Measurements from ENCODE around the gene ZNF462.
"Not testable (repeated sequence)": the region's sequence is repeated elsewhere in the genome, so short reads cannot be mapped to it uniquely, and the experiment has no call there.

ZNF462 gene

DNA sequence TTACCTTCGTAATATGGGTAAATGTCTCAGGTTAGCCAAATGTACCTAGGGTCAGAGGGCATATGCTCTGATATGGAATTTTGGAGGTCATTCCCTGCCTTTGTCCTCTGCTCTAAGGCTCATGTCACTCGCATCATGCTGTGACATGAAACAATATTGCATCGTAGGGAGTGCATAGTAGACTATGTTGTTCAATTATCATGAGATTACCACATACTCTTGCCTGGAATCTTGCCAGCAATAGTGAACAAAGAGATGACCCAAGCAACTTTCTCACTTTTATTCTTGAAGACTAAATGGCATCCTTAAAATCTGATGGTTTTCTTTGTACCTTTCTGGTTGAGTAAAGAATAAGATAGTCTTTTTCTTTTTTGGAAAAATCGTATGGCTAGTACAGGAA lies 27.6 kb downstream of the ZNF462 start:
- no peak for DNase-seq

DNA sequence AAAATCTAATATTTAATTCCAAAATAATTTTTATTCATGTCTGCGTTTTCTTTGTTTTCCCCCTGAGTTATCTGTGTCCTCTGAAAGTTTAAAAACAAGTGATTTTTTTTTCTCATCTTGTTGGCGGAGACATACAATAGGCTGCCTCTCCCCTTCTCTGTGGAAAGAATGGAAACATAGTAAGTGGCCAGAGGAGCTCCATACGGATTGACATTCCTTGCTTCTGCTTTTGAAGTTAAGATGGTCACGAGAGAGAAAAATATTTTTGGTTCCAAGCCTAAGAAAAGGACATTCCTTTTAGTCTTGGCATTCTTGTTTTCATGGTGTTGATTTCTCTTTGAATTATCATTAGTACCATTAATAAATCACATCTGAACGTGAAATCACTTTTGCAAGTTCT lies 28.3 kb downstream of the ZNF462 start:
- no peak for DNase-seq

GRCh38 chr9:106892632-106893031 lies 29.7 kb downstream of the ZNF462 start:
- no peak for DNase-seq

DNA sequence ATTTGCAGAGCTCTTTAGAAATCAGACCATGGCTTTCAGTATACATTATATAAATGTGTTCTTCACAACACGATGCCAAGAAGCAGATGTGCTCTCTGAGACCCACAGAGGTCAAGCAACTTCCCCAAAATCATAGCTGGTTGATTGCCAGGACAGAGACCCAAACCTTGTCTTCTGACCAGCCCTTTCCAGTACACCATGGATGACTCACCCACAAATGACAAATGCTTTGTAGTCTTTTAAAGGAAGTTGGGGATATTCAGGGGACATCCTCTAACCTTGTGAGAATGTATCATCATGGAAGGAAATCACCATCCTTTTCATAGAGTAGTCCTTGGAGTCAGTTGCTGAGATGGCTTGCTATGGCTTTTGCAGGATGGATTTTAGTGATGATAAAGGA lies 30.1 kb downstream of the ZNF462 start:
- no peak for DNase-seq

GRCh38 chr9:106896695-106897094 lies 33.7 kb downstream of the ZNF462 start:
- no peak for DNase-seq

DNA sequence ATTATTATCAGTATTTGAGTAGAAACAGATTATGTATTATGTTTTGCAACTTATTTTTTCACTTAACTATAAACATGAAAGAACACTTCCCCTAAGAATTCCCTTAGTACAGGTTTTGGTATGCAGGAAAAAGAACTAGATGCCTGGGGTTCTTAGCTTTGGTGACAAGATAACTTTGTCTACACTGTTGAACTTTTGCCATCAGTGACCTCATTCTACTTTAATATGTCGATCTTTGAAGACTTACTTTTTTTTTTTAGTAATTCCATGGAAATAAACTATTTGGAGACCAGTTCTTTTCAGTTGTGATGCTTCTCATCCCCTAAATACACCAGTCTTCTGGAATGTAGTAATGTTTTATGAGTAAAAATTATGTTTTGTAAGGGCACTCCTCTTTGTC lies 34.3 kb downstream of the ZNF462 start:
- DNase-seq, result no peak

- DNase-seq, result no peak
Observed at GRCh38 chr9:106897751-106898150, 34.8 kb downstream of the ZNF462 start.

DNA sequence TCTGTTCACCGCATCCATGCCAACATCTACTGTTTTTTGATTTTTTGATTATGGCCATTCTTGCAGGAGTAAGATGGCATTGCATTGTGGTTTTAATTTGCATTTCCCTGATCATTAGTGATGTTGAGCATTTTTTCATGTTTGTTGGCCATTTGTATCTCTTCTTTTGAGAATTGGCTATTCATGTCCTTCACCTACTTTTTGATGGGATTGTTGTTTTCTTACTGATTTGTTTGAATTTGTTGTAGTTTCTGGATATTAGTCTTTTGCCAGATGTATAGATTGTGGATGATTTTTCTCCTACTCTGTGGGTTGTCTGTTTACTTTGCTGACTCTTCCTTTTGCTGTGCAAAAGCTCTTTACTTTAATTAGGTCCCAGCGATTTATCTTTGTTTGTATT lies 37.6 kb downstream of the ZNF462 start:
- DNase-seq, result not testable (repeated sequence)

DNA sequence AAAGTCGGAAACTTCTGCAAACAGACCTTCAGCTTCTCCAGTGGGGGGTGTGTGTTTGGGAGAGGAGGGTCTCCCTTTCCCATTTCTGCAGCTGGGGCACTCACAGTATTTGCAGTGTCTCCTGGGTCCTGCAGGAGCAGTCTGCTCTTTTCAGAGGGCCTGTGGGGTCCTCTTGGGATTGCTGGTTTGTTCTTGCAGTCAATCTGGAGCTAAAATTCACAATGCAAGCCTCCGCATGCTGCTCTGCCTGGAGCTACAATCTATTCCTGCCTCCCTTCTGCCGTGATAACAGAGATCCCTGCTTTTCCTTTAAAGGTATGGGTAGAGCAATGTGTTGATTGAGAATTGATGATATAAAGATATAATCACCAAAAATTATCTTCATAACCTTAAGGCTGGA lies 43.2 kb downstream of the ZNF462 start:
- DNase-seq, result no peak

DNA sequence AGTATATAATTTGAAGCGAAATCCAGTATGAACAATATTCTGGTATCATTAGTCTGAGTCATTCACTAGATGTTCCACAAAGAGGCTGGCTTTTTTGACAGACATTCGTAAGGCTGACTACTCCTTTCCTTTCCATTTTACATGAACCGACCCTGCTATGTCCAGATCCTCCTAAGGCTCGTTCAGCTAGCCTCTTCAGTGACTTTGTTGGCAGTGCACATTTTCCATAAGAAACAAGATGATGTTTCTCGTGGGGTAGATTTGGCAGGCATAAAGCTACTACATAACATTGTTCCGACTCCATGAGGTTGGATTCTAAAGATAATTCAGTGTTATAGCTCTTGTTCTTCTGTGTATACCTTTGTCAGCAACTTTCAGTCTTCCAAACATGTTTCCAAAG lies 49.0 kb downstream of the ZNF462 start:
- DNase-seq, result no peak

- no peak for DNase-seq
Observed at GRCh38 chr9:106913276-106913675, 50.3 kb downstream of the ZNF462 start.

DNA sequence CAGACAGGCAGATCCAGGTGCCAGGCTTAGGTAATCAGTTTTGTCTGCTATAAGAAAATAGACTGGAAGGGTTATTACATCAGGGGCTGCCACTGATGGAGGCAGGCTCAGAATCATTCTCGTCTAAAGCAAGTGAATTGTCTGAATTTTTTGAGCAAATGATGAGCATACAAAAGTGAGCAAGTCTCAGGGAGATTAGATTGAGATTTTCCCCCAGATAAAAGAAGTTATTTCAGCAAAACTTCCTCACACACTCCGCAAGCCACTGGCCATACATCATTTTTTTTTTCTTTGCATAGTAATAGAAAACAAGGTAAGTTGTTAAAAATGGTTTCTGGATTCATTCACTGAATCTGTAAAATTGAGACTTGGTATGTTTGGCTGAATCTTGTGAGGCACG lies 52.9 kb downstream of the ZNF462 start:
- DNase-seq, result no peak

GRCh38 chr9:106916466-106917235 lies 53.7 kb downstream of the ZNF462 start:
- DNase-seq, result no peak

DNA sequence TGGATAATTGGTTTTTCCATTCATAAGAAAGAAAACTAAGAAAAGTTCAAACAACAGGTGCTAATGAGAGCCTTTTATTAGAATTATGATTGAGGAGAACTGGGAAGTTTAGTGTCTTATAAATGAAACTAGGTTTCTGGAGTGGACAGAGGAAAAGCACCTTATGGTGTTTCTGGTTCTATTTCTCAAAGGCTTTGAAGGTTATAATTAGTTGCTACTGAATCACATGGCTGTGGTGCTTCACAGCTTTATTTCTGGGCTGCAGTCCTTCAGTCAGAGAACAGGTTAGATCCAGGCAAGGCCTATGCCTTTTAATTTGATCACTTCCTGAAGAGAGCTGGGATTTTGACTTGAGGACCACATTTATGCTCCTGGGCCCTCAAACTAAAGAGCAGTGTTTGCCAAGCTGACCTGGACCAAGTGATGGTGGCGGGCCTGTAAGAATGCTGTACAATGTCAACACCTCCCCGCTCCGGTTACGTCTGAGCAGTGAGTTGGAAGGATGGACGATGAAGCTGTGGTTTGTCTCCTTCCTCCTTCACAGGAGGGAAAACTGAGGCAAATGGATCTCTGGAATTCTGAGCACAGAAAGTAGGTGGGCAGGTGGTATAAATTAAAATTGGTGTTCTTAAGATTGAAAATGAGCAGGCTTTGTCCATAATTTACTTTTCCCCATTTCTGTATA lies 56.0 kb downstream of the ZNF462 start:
- no peak for DNase-seq

- DNase-seq, result no peak
Observed at GRCh38 chr9:106920091-106920490, 57.1 kb downstream of the ZNF462 start.

DNA sequence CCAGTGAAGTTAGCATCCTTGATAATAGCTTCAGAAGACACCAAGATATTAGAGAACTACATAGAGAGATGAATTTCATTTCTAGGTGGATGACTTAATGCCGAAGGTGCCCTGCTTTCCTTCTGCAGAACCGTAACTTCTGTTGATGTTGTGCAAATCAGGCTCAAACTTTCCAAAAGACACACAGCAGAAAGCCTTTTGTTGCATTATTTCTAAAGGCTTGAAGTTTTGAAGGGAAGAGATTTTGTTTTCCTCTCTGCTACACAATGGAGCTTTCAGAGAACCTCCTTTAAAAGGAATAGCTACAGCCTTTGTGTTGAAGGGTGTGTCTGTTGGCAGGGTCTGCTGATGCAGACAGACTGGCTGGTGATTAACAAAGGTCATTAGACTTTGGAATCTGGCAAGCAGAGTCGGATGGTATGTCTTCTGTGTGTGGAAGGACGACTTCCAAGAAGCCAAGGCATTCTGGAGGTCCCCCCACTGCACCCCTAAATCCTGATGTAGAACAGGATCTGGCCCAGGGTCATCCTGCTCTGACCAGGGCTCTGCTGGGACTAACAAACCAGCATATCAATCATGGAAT lies 57.8 kb downstream of the ZNF462 start:
- DNase-seq, result no peak

GRCh38 chr9:106921341-106921899 lies 58.5 kb downstream of the ZNF462 start:
- no peak for DNase-seq

- no peak for DNase-seq
Observed at GRCh38 chr9:106922026-106922425, 59.1 kb downstream of the ZNF462 start.

- no peak for DNase-seq
Observed at GRCh38 chr9:106925392-106925791, 62.4 kb downstream of the ZNF462 start.

GRCh38 chr9:106927916-106928315 lies 65.0 kb downstream of the ZNF462 start:
- no peak for DNase-seq

GRCh38 chr9:106928350-106928749 lies 65.4 kb downstream of the ZNF462 start:
- no peak for DNase-seq

DNA sequence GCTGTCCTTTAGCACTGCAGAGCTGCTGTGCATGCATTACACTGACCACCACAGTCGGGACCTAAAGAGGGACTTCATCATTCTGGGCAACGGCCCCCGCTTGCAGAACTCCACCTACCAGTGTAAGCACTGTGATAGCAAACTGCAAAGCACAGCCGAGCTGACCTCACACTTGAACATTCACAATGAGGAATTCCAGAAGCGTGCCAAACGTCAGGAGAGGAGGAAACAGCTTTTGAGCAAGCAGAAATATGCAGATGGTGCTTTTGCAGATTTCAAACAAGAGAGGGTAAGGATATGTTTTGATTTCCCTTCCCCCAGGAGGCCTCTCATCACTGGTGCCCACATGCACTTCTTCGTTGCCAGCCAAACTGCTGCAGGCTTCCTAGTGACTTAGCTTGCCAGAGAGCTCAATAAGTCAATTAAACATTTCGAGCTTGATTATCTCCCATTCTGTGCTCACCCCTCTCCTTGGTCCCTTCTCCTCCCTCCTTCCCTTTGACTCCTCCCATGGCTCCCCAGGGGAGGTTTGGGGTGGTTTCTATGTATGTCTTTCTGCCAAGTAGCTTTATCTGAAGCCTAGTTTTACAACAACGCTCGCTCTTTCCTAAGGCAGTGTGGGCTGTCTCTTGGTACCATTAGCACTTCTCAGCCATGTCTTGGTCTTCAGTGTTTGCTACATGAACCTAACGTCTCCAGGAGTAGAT lies 66.7 kb downstream of the ZNF462 start:
- no peak for DNase-seq

- DNase-seq, result no peak
Observed at GRCh38 chr9:106930477-106930876, 67.5 kb downstream of the ZNF462 start.
